Testis (tissue), 3 donors: ENCODE results near the gene IMMP2L. TPM values are rescaled to one million over a fixed set of nuclear protein-coding genes. Genes with fewer than 3 reads are reported as not detected.

Experiments used
- DNase-seq: peaks from one replicate; pipeline ENCODE4 v3.0.0-alpha.2; 2019
- H3K27ac ChIP-seq, 2 donors: fragments of 200-600 bp; sonication (generic); one replicate each; pipeline ENCODE4 v1.5.1; 2019
- H3K27me3 ChIP-seq: fragments of 200-600 bp; sonication (generic); one replicate; pipeline ENCODE4 v1.5.1; 2019
- H3K36me3 ChIP-seq: fragments of 200-600 bp; sonication (generic); one replicate; pipeline ENCODE4 v1.5.1; 2017; ENCODE audit warnings: low read depth; ENCODE audit errors: missing control alignments
- H3K4me1 ChIP-seq: fragments of 200-600 bp; sonication (generic); one replicate; pipeline ENCODE4 v1.5.1; 2019
- H3K4me3 ChIP-seq, 2 donors: fragments of 200-600 bp; sonication (generic); one replicate each; pipeline ENCODE4 v1.5.1; 2017 to 2019
- H3K9me3 ChIP-seq: fragments of 200-600 bp; sonication (generic); one replicate; pipeline ENCODE4 v1.5.1; 2017
- POLR2A ChIP-seq: fragments of 450-650 bp; IDR thresholded peaks from one replicate; pipeline ENCODE4 v1.6.1; 2017; ENCODE audit warnings: antibody characterized with exemption, mild to moderate bottlenecking, moderate library complexity
- WGBS, 2 donors: methylation state at CpG; one replicate each; pipeline ENCODE4 v1.1.5; 2018; 5-methylcytosine and 5-hydroxymethylcytosine counted together
- intact Hi-C: fragments of 100-400 bp; cut with DNase I; formaldehyde crosslinking; loops from one replicate; pipeline ENCODE4 v1.15.1; 2023; ENCODE audit warnings: low total_unique reads
- polyA plus RNA-seq: library from polyadenylated mRNA; stranded (reverse); fragments of 350-450 nt; fragmentation: Illumina TruSeq; extraction: RNeasy Lipid Tissue Mini Kit (QIAGEN cat#74804); gene quantifications from one replicate; pipeline ENCODE4 v1.2.3, GENCODE V29; 2014; ENCODE audit warnings: low read depth, low replicate concordance; ENCODE audit not compliant: insufficient read depth
- total RNA-seq, 2 donors: library from RNA; depleted of rRNA; stranded (reverse); fragments of >200 nt; gene quantifications; one replicate each; pipeline ENCODE4 v1.2.3, GENCODE V29; 2016
- TF ChIP-seq, protein P1 (sequence below), 3 experiments: fragments of 450-650 bp in 2 of 3; fragments of 200-600 bp in 1 of 3; sonication (generic) in 1 of 3; IDR thresholded peaks; one replicate each; pipeline ENCODE4 v1.5.1; 2016 to 2019; ENCODE audit warnings: antibody characterized with exemption in 3 of 3, mild to moderate bottlenecking in 2 of 3, moderate library complexity in 1 of 3

IMMP2L gene
- total and polyA plus RNA-seq, 3 donors from 2014 or later = 10.7 to 12.4 (median 11.2) TPM

DNA sequence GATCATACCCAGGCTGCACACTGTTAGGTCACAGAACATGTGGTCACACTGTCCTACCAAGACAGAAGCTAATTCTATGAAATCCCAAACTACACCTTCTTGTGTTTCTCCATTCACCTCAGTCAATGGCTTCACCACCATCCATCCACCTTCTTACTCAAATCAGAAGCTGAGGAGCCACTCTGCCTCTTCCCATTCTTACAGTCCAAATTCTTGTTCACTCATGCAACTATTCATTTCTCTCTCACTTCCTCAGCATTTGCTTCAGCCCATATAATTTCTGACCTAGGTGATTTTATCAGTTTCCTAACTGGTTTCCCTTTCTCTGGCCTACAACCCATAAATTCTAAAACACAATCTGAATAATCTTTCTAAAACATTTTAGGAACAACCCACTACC, 242.2 kb downstream of the IMMP2L start:
- no peak for DNase-seq
- H3K27ac ChIP-seq = no peak overlapping the region
- H3K36me3 ChIP-seq = no peaks in the 10 kb centered on the region
- no peaks in the 10 kb centered on the region for H3K27me3 ChIP-seq
- no peak overlapping the region for H3K4me3 ChIP-seq
- no peaks in the 10 kb centered on the region for H3K9me3 ChIP-seq
- TF ChIP-seq POLR2A = no peak
- TF ChIP-seq, protein P1, sequence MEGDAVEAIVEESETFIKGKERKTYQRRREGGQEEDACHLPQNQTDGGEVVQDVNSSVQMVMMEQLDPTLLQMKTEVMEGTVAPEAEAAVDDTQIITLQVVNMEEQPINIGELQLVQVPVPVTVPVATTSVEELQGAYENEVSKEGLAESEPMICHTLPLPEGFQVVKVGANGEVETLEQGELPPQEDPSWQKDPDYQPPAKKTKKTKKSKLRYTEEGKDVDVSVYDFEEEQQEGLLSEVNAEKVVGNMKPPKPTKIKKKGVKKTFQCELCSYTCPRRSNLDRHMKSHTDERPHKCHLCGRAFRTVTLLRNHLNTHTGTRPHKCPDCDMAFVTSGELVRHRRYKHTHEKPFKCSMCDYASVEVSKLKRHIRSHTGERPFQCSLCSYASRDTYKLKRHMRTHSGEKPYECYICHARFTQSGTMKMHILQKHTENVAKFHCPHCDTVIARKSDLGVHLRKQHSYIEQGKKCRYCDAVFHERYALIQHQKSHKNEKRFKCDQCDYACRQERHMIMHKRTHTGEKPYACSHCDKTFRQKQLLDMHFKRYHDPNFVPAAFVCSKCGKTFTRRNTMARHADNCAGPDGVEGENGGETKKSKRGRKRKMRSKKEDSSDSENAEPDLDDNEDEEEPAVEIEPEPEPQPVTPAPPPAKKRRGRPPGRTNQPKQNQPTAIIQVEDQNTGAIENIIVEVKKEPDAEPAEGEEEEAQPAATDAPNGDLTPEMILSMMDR (IDR thresholded peaks at IDR 0.05) = no peak
- no peaks in the 10 kb centered on the region for H3K4me1 ChIP-seq
- intact Hi-C loops = no loop called here

DNA sequence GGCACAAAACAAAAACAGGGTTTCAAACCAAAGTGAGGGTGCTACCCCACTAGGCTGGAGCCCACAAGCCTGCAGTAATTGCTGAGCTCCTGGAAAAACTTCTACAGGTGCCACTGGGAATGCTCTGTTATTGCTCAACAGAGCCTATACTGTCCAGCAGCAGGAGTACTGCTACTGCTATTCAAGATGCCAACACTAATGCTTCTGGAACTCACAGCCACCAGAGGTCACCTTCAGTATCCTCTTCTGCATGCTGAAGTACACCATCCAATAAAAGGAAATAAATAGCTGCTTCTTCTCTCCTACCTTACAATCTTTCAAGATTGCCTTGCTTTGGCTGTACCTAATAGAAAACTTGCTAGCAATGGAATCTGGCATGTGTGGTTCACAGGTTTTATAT, 249.3 kb downstream of the IMMP2L start:
- Histone ChIP-seq H3K4me3 (no peak overlapping the region), H3K27ac (no peak overlapping the region), H3K9me3 (no peaks in the 10 kb centered on the region), H3K27me3 (no peaks in the 10 kb centered on the region), H3K4me1 (no peaks in the 10 kb centered on the region), H3K36me3 (no peaks in the 10 kb centered on the region)
- no peak for DNase-seq
- intact Hi-C loops = no loop called here
- TF ChIP-seq, protein P1 (IDR thresholded peaks at IDR 0.05) = no peak
- TF ChIP-seq POLR2A = no peak

DNA sequence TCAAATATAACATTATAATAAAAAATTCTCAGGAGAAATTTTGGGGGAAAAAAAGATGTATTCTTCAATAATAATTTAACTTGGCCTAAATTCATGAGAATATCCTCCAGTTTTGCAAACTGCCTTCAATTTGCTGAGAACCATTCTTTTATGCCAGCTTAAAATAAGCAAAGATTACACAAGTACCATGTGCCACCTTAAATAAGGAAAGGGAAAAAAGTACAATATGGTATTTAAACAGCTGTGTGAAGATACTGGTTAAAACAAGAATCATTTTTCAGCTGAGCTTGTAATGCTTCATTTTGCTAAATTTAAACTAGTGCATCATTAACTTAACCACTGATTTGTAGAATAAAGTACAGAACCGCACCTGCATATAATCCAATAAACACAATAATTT, 253.6 kb downstream of the IMMP2L start:
- Histone ChIP-seq H3K4me1 (no peaks in the 10 kb centered on the region), H3K36me3 (no peaks in the 10 kb centered on the region), H3K4me3 (no peak overlapping the region), H3K27me3 (no peaks in the 10 kb centered on the region), H3K27ac (no peak overlapping the region), H3K9me3 (no peaks in the 10 kb centered on the region)
- 95 to 98% methylated on average over 1 of the region's 1 CpG for WGBS, 2 donors
- intact Hi-C loops = no loop called here
- TF ChIP-seq, protein P1 (IDR thresholded peaks at IDR 0.05) = no peak
- TF ChIP-seq POLR2A = no peak
- DNase-seq = no peak

DNA sequence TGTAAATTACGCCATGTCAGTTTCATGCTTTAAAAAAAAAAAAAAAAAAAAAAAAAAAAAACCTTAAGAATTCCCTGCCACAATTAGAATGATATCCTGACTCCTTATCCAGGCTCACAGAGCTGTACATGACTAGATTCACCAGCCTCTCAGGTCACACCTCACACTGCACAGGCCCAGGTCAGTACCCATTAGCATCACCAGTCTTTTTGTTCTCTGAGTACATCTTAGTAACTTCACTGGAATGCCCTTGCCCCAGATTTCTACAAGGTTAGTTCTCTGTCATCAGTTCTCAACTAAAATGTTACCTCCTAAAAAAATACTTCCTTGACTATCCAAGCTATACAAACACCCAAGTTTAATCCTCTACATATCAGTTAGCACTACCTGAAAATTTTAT, 260.4 kb downstream of the IMMP2L start:
- intact Hi-C loops = no loop called here
- WGBS, 2 donors = 94 to 100% methylated on average over 1 of the region's 1 CpG
- no peak for DNase-seq

DNA sequence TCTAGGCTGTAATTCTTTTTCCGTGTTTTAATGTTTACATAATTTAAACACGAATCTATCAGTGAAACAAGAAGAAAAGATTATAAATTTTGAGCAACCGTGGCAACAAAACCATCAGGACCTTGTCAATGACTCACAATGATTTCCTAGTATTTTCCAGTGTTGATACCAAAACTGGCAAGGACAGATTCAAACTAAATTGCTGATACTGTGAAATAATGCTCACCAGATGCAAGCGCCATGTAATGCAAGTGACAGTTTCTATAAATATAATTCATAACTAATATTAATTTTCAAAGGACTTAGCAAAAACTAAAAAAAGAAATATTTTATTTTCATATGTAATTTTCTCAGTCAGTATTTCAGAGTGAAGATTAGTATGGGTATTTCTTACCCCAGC, 267.8 kb downstream of the IMMP2L start:
- Histone ChIP-seq H3K27ac (no peak overlapping the region), H3K27me3 (no peaks in the 10 kb centered on the region), H3K4me1 (no peaks in the 10 kb centered on the region), H3K9me3 (no peaks in the 10 kb centered on the region), H3K36me3 (no peaks in the 10 kb centered on the region), H3K4me3 (no peak overlapping the region)
- intact Hi-C loops = no loop called here
- TF ChIP-seq POLR2A = no peak
- TF ChIP-seq, protein P1 (IDR thresholded peaks at IDR 0.05) = no peak
- WGBS, 2 donors = 94 to 95% methylated on average over 4 of the region's 4 CpGs
- DNase-seq = no peak

More for the DNA sequence above, 260.4 kb downstream of the IMMP2L start:
- TF ChIP-seq POLR2A = no peak
- TF ChIP-seq, protein P1 (IDR thresholded peaks at IDR 0.05) = no peak
- H3K4me1 ChIP-seq = no peaks in the 10 kb centered on the region
- no peak overlapping the region for H3K4me3 ChIP-seq
- no peaks in the 10 kb centered on the region for H3K27me3 ChIP-seq
- H3K27ac ChIP-seq = no peak overlapping the region
- H3K9me3 ChIP-seq = no peaks in the 10 kb centered on the region
- no peaks in the 10 kb centered on the region for H3K36me3 ChIP-seq
